ENCODE data around the gene CDH8.
"Not testable (repeated sequence)": the region's sequence is repeated elsewhere in the genome, so short reads cannot be mapped to it uniquely, and the experiment has no call there.

Gene CDH8

GRCh38 chr16:61763013-61763412 is 273.2 kb downstream of the CDH8 start:
- DNase-seq = no peak

- DNase-seq = no peak
Observed at GRCh38 chr16:61730997-61731396, 305.2 kb downstream of the CDH8 start.

- DNase-seq = no peak
Observed at GRCh38 chr16:61726701-61727100, 309.5 kb downstream of the CDH8 start.

GRCh38 chr16:61726125-61726524 is 310.1 kb downstream of the CDH8 start:
- no peak for DNase-seq

- no peak for DNase-seq
Observed at GRCh38 chr16:61721544-61721943, 314.7 kb downstream of the CDH8 start.

- no peak for DNase-seq
Observed at GRCh38 chr16:61715393-61715792, 320.8 kb downstream of the CDH8 start.

- DNase-seq = no peak
Observed at GRCh38 chr16:61713787-61714186, 322.5 kb downstream of the CDH8 start.

GRCh38 chr16:61699640-61700039 is 336.6 kb downstream of the CDH8 start:
- not testable (repeated sequence) for DNase-seq

GRCh38 chr16:61684541-61684940 is 351.7 kb downstream of the CDH8 start:
- DNase-seq = no peak

GRCh38 chr16:61681673-61682072 is 354.6 kb downstream of the CDH8 start:
- DNase-seq = no peak

- no peak for DNase-seq
Observed at GRCh38 chr16:61681124-61681523, 355.1 kb downstream of the CDH8 start.

- DNase-seq = no peak
Observed at GRCh38 chr16:61678182-61678581, 358.1 kb downstream of the CDH8 start.

GRCh38 chr16:61677776-61678175 is 358.5 kb downstream of the CDH8 start:
- no peak for DNase-seq

- no peak for DNase-seq
Observed at GRCh38 chr16:61676740-61677139, 359.5 kb downstream of the CDH8 start.

GRCh38 chr16:61671161-61671560 is 365.1 kb downstream of the CDH8 start:
- DNase-seq = no peak

- no peak for DNase-seq
Observed at GRCh38 chr16:61665512-61665911, 370.7 kb downstream of the CDH8 start.

- no peak for DNase-seq
Observed at GRCh38 chr16:61659936-61660335, 376.3 kb downstream of the CDH8 start.

- no peak for DNase-seq
Observed at GRCh38 chr16:61654962-61655361, 381.3 kb downstream of the CDH8 start.

GRCh38 chr16:61653544-61653943 is 382.7 kb downstream of the CDH8 start:
- DNase-seq = no peak

- no peak for DNase-seq
Observed at GRCh38 chr16:61645561-61645960, 390.7 kb downstream of the CDH8 start.

GRCh38 chr16:61644736-61645135 is 391.5 kb downstream of the CDH8 start:
- no peak for DNase-seq

GRCh38 chr16:61617219-61617783 is 418.9 kb downstream of the CDH8 start:
- DNase-seq = no peak

- DNase-seq = no peak
Observed at GRCh38 chr16:61616088-61616487, 420.1 kb downstream of the CDH8 start.

- DNase-seq = no peak
Observed at GRCh38 chr16:61611847-61612491, 424.3 kb downstream of the CDH8 start.

GRCh38 chr16:61606581-61606980 is 429.7 kb downstream of the CDH8 start:
- no peak for DNase-seq

All from activated CD4-positive, alpha-beta T cell treated with anti-CD3 and anti-CD28 coated beads for 1 hour (primary cell).